Raji (cell line): ENCODE measurements around the gene CENPF.

Experiments used
- POLR2A ChIP-seq: IDR thresholded peaks from 2 replicates; pipeline ENCODE4 v1.6.1; 2011; ENCODE audit warnings: low read depth, low read length, control low read depth; ENCODE audit not compliant: insufficient read depth

Gene CENPF

DNA sequence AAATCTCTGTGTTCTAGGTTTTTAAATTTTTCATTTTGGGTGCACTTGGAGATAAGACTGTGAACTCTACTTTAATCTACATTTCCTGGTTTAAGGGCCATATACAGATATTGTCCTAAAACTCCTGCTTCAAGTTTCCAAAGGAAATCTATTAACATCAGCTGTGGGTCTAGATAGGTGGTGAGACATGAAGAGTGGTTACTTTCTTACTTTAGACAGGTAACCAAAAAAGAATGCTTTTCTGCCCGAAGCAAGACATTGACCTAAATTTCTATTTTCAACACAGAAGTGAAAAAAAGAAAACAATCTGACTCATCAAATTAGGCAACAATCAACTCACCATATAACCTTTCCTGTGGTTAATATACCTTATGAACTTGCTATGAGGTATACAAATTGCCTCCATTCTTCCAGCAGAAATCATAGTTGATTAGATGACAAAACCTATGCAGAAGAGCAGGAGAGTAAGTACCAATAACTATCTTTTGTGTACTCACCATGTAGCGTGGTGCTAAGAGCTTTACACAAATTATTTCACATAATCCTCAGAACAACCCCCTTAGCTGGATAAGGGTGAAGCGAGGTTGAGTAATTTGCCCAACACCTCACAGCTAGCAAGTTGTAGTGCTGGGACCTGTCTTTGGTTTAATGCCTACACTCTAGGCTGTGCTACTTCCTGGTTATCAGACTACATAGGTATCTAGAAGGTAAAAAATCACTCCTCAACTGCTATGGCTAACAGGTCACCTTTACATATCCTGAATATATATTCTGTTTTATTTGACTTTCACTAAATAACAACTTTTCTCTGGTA lies 28.2 kb upstream of the CENPF start:
- TF ChIP-seq POLR2A: no peak

DNA sequence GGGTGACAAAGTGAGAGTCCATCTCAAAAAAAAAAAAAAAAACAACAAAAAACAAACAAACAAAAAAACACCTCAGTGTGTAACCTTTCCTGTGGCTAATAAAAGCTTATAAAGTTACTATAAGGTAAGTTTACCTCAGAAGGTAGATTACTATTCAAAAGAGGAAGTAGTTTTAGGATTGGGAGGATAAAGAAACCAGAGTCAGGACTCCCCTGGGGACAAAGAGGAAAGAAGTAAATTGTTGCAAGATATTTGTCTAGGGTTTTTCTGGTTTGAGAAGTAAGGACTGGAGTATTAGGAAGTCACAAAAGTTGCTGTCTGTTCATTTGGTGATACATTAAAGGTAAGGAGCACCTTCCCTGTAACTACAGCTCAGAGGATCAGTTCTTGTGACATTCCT lies 23.8 kb upstream of the CENPF start:
- no peak for TF ChIP-seq POLR2A

DNA sequence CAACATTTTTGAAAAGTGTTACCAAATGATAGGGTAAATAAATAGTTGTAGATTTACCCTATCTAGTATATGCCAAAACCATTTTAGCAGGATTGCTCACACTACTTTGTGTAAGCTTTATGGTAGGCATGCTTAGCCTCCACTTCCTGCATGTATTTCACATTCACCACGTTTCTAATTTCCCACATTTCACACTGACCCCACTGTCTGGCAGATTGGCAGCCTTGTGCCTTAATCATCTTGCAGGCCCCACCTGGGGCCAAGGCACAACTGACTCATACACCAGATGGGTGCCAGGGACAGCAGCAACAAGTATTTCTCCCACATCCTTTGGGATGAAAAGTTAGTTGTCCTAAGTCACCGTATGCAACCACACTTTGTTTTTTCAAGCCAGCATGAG lies 21.2 kb upstream of the CENPF start:
- TF ChIP-seq POLR2A: no peak

DNA sequence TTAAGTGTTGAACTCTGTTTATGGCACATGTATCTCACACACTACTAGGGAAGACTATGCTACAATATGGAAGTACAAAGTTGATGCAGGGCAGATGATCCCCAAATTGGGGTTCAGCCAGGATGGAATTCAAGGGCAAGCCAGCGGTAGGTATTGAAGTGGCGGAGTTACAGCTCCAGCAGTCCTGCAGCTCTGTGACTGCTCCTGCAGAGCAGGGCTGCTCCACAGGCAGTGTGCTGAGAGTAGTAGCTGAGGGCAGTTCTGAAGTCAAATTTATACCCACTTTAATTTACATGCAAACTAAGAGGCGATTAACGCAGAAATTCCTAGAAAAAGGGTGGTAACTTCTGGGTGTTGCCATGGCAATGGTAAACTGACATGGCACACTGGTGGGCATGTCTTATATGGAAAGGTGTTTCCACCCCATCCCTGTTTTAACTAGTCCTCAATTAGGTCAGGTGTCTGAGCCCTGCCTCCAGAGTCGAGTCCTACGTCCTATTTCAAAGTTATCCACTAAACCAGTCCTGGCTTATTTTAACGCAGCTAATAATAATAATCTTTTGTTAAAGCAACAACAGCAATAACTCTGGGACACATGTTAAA lies 20.6 kb upstream of the CENPF start:
- TF ChIP-seq POLR2A: no peak

- TF ChIP-seq POLR2A: no peak
Observed at GRCh38 chr1:214583113-214583512, 19.9 kb upstream of the CENPF start.

DNA sequence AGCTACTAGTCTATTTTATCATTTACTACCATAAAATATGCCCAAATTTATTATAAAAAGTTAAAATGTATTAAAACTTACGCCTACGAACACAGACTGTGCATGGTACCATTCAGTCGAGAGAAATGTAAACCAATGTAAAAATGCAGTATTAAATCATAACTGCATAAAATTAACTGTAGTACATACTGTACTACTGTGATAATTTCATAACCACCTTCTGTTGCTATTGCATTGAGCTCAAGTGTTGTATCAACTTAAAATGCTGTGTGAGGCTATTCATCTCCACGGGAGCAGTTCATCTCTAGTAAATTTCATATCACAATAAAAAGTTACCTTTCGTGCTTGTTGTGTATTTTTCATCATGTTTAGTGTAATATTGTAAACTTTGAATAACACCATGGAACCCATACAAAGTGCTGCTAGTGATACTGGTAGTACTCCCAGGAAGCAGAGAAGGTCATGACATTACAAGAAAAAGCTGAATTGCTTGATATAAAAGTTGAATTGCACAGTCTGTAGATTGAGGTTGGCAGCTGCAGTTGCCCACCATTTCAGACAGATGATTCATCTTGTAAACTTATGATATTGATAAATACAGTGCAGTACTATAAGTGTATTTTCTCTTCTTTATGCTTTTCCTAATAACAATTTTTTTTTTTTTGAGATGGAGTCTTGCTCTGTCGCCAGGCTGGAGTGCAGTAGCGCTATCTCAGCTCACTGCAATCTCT lies 19.0 kb upstream of the CENPF start:
- TF ChIP-seq POLR2A: no peak

DNA sequence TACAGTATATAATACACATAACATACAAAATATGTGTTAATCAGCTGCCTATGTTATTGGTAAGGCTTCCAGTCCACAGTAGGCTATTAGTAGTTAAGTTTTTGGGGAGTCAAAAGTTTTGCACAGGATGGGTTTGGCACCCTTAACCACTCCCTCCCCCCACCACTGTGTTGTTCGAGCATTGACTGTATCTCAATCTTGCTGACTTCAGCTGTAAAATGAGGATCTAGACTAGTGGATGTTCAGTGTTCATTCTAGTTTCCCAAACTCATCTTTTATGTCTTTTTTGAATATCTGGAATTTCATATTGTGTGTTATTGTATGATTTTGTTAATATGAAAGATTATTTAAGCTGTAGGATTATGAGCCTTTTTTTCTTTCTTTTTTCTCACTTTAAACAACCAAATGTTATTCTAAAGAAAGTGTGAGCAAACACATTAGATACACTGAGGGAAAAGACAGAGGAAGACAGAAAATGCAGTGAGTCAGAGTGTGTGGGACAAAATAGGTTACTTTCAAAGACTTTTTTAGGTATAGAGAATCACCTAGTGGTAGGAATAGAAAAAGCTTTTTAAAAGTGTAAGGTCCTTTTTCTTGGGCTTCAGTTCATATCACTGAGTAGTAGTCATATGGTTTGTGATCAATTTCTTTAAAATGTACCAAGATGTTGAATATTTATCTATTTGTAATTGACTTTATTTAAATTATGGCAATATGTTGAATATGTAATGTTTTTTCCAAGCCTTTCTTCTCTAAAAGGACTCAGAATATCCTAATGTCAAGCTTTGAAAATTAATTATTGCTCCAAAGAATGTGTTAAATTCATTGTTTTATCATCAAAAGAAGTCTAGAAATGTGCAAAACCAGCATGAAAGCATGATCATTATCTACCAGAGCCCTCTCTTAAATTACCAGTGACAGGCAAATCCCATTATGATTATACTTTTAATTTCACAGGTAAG lies 17.9 kb upstream of the CENPF start:
- TF ChIP-seq POLR2A: no peak

GRCh38 chr1:214586621-214587020 lies 16.4 kb upstream of the CENPF start:
- TF ChIP-seq POLR2A: no peak

GRCh38 chr1:214587165-214587564 lies 15.8 kb upstream of the CENPF start:
- no peak for TF ChIP-seq POLR2A

GRCh38 chr1:214588963-214589597 lies 13.9 kb upstream of the CENPF start:
- no peak for TF ChIP-seq POLR2A

GRCh38 chr1:214590696-214591095 lies 12.3 kb upstream of the CENPF start:
- no peak for TF ChIP-seq POLR2A

DNA sequence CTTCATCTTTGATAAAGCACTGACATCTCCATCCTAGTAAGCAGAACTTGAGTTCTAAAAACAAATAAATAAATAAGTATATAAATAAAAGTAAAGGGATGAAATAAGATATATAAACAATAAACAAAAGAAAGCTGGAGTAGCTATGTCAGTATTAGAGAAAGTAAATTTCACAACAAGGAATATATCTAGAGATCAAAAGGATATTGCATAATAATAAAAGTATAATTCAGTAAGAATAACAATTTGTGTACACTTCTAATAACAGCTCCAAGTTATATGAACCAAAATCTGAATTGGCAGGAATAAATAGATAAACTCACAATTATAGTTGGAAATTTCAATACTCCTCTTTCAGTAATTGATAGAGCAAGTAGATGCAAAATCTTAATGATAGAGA lies 9.8 kb upstream of the CENPF start:
- TF ChIP-seq POLR2A: no peak

- TF ChIP-seq POLR2A: no peak
Observed at GRCh38 chr1:214603819-214604252, 841 bp downstream of the CENPF start.

DNA sequence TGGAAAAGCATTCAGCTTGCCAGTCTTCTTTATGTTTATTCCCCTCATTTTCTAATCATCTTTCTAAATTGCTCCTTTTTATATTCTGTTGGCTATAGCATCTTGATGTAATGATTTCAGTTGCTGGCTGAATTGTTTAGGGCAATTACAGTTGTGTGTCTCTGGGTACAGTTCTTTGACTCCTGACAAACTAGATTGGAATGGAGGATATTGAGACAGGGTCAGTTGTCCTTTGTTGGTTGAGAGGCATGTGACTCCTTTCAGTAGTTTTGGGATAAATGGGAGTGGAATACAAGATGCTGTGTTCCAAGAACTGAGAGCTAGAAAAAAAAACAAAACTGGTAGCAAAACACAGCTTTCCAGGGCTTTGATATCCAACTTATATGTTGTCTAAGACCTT lies 1.5 kb downstream of the CENPF start:
- no peak for TF ChIP-seq POLR2A
